Fibroblast of lung (primary cell): ENCODE measurements around the gene ZNF385A. TPM values are rescaled to one million over a fixed set of nuclear protein-coding genes. Genes with fewer than 3 reads are reported as not detected.

Experiments used
- DNase-seq, 2 donors: peaks; one replicate each; pipeline versions ENCODE4 v3.0.0 to v3.0.0-alpha.2; 2010; ENCODE audit warnings: low read depth in 2 of 2
- H2AFZ ChIP-seq: 2 replicates; pipeline ENCODE4 v1.5.1; 2012; ENCODE audit warnings: low read length, control low read depth, inconsistent platforms
- H3K27ac ChIP-seq: 2 replicates; pipeline ENCODE4 v1.5.1; 2011; ENCODE audit warnings: low read length, control low read depth; ENCODE audit not compliant: insufficient read depth
- H3K27me3 ChIP-seq: 2 replicates; pipeline ENCODE4 v1.5.1; 2011; ENCODE audit warnings: mild to moderate bottlenecking, low read length; ENCODE audit not compliant: control insufficient read depth, insufficient read depth
- H3K36me3 ChIP-seq: 2 replicates; pipeline ENCODE4 v1.5.1; 2011; ENCODE audit warnings: low read length; ENCODE audit not compliant: control insufficient read depth, insufficient read depth
- H3K4me1 ChIP-seq: 2 replicates; pipeline ENCODE4 v1.5.1; 2011; ENCODE audit warnings: low read length; ENCODE audit not compliant: control insufficient read depth, insufficient read depth; ENCODE audit errors: extremely low read depth
- H3K4me2 ChIP-seq: 2 replicates; pipeline ENCODE4 v1.5.1; 2011; ENCODE audit warnings: low read length, control low read depth; ENCODE audit not compliant: insufficient read depth; ENCODE audit errors: extremely low read depth
- H3K4me3 ChIP-seq, 4 experiments: fragments of 200-600 bp in 1 of 4; sonication (generic) in 1 of 4; replicated peaks in 1 of 4; 2 replicates each; pipeline ENCODE4 v1.5.1; 2011 to 2016; ENCODE audit warnings: low read length in 4 of 4, low read depth in 3 of 4, mild to moderate bottlenecking in 3 of 4, control low read depth in 2 of 4, inconsistent platforms in 1 of 4, mixed read lengths in 1 of 4; ENCODE audit not compliant: insufficient read depth in 1 of 4; ENCODE audit errors: control extremely low read depth in 1 of 4
- H3K79me2 ChIP-seq: 2 replicates; pipeline ENCODE4 v1.5.1; 2012; ENCODE audit warnings: mild to moderate bottlenecking, low read length, inconsistent platforms; ENCODE audit not compliant: control insufficient read depth, insufficient read depth
- H3K9ac ChIP-seq: 2 replicates; pipeline ENCODE4 v1.5.1; 2011; ENCODE audit warnings: mild to moderate bottlenecking, low read length, control low read depth; ENCODE audit not compliant: insufficient read depth
- H3K9me3 ChIP-seq: 2 replicates; pipeline ENCODE4 v1.5.1; 2012; ENCODE audit warnings: low read depth, low read length; ENCODE audit not compliant: control insufficient read depth, insufficient read depth
- H4K20me1 ChIP-seq: 2 replicates; pipeline ENCODE4 v1.5.1; 2011; ENCODE audit warnings: low read length; ENCODE audit not compliant: control insufficient read depth, insufficient read depth; ENCODE audit errors: extremely low read depth
- EZH2 ChIP-seq: IDR thresholded peaks from 2 replicates; pipeline ENCODE4 v1.5.1; 2012; ENCODE audit warnings: low read length, control low read depth, mild to moderate bottlenecking; ENCODE audit errors: missing control alignments
- polyA plus RNA-seq, 2 donors: library from polyadenylated mRNA; depleted of rRNA in 1 of 2; stranded (reverse) in 1 of 2; unstranded in 1 of 2; fragments of >200 nt; gene quantifications; 2 replicates each; pipeline ENCODE4 v1.2.1, GENCODE V29; 2011 to 2012; ENCODE audit warnings: missing spikeins in 1 of 2
- total RNA-seq: library from RNA; depleted of rRNA; stranded (reverse); fragments of >200 nt; gene quantifications from 2 replicates; pipeline ENCODE4 v1.2.1, GENCODE V29; 2014
- TF ChIP-seq, protein P1 (sequence below), 2 donors: IDR thresholded peaks in 1 of 2; conservative IDR thresholded peaks in 1 of 2; 1 replicate in 1 of 2; 2 replicates in 1 of 2; pipeline ENCODE4 v1.5.1; 2011 to 2012; ENCODE audit warnings: low read length in 2 of 2, control low read depth in 1 of 2, inconsistent platforms in 1 of 2, low read depth in 1 of 2, mild to moderate bottlenecking in 1 of 2

The ZNF385A gene
- total and polyA plus RNA-seq, 2 donors (not counting 1 experiment from before 2014, with no cell fraction given), result 0.69 to 3.3 TPM

DNA sequence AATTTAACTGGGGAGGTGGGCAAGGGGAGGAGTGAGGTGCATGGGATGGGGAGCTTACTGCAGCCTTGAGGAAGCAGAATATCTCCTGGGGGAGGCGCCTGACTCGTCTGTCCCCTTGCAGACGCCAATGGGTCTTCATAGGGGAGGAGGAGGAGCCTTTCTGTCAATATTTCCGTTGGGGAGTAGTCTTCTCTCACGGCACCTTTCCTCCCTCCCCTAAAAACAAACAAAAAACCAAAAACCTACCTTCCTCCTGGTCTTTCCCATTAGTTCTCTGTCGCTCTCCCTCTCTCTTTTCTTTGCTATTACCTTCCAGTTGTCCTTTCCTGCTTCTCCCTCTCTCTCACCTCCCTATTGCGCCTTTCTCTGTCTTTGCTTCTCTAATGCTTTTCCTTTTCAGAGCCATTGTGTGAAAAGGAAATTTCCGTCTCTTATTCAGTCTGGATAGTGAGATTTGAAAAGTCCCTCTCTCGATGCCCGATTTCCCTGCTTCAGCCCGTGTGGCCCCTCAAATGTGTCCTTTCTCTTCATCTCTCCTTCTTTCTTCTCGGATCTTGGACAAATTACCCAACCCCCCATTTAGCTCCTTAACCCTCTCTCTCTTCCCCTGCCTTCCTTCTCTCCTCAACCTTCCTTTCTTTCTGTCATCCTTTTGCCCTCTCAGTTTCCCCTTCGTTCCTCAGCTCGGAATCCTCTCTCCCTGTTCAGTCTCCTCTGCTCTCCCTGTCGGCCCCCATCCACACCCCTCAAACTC lies 26.2 kb downstream of the ZNF385A start:
- Histone ChIP-seq H3K79me2 (no peaks in the 10 kb centered on the region), H3K4me3 (peak overlapping the region; percentile 54 to 68 (median 66)), H3K4me2 (peak overlapping the region; percentile 99), H4K20me1 (no peaks in the 10 kb centered on the region), H3K9me3 (no peaks in the 10 kb centered on the region), H3K9ac (peak overlapping the region; percentile 82), H3K4me1 (peaks cover 19% of the 10 kb centered on the region), H3K27me3 (no peaks in the 10 kb centered on the region), H3K27ac (peak overlapping the region; percentile 91), H2AFZ (peak overlapping the region; percentile 82), H3K36me3 (no peaks in the 10 kb centered on the region)
- peak in 1 of 2 donors; percentile 49 for DNase-seq
- TF ChIP-seq EZH2, result no peak
- TF ChIP-seq, protein P1, sequence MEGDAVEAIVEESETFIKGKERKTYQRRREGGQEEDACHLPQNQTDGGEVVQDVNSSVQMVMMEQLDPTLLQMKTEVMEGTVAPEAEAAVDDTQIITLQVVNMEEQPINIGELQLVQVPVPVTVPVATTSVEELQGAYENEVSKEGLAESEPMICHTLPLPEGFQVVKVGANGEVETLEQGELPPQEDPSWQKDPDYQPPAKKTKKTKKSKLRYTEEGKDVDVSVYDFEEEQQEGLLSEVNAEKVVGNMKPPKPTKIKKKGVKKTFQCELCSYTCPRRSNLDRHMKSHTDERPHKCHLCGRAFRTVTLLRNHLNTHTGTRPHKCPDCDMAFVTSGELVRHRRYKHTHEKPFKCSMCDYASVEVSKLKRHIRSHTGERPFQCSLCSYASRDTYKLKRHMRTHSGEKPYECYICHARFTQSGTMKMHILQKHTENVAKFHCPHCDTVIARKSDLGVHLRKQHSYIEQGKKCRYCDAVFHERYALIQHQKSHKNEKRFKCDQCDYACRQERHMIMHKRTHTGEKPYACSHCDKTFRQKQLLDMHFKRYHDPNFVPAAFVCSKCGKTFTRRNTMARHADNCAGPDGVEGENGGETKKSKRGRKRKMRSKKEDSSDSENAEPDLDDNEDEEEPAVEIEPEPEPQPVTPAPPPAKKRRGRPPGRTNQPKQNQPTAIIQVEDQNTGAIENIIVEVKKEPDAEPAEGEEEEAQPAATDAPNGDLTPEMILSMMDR (conservative IDR thresholded peaks at IDR 0.05 in 1 of 2, IDR thresholded peaks at IDR 0.05 in 1 of 2; ENCODE audit: low read depth in 1 of 2, low read length in 2 of 2), result no peak

DNA sequence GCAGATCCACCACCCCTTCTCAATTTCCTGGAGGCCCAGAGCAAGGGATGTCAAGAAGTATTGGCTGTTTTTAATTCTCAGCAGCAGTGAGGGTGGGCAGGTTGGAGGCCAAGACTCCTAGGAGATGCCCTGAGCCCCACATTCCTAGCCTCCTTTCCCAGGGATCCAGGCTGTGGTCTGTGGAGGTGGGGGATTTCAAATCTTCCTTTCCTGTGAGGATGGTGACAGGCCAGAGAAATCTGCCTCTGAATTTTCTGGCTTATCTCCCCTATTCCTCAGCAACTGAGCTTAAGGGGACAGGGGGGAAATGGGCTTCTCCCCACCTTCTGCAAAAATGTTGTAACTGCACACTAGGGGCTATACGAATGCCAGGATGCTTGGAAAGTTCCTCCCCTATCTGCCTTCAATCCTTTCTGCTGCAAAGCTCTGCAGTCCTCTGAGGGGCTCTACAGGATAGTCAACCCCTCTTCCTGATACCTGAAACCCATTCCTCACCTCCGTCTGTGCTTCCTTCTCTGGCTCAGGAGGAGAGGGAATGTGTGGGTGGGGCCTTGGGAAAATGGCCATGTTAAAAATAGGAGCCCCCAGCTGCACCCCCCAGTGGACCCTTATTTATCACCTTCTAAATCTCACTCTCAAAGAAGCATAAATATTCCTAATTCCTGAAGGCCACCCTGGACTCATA lies 26.9 kb downstream of the ZNF385A start:
- no peak overlapping the region for H3K9ac ChIP-seq
- peak overlapping the region in 1 of 4 experiments; percentile 54 for H3K4me3 ChIP-seq
- DNase-seq, result no peak
- no peaks in the 10 kb centered on the region for H3K79me2 ChIP-seq
- H4K20me1 ChIP-seq, result no peaks in the 10 kb centered on the region
- no peak overlapping the region for H3K27ac ChIP-seq
- no peaks in the 10 kb centered on the region for H3K9me3 ChIP-seq
- H3K27me3 ChIP-seq, result no peaks in the 10 kb centered on the region
- H3K4me2 ChIP-seq, result peak overlapping the region; percentile 99
- TF ChIP-seq, protein P1 (conservative IDR thresholded peaks at IDR 0.05 in 1 of 2, IDR thresholded peaks at IDR 0.05 in 1 of 2; ENCODE audit: low read depth in 1 of 2, low read length in 2 of 2), result no peak
- TF ChIP-seq EZH2, result no peak
- H2AFZ ChIP-seq, result no peak overlapping the region
- no peaks in the 10 kb centered on the region for H3K36me3 ChIP-seq
- H3K4me1 ChIP-seq, result peaks cover 23% of the 10 kb centered on the region

DNA sequence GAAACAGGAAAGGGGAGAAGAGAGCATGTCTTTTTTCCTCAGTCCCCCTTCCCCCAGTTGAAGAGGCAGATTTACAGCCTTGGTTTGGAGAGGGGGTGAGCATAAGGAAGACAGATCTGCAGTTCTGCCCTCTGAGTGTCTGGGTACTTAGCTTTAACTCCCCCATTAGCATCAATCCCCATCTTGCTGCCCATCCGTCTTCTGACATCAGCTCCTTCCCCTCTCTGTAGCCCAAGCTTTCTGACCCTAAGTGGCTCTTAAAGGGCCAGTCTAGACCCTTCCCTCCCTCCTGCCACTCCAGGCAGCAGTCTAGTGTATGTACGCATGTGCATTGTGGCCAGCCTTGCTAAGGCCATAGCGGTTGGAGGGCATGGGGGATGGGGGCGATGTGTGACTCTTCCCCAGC lies 27.6 kb downstream of the ZNF385A start:
- Histone ChIP-seq H4K20me1 (no peaks in the 10 kb centered on the region), H3K4me3 (no peak overlapping the region), H3K9ac (no peak overlapping the region), H3K27me3 (no peaks in the 10 kb centered on the region), H3K27ac (no peak overlapping the region), H3K9me3 (no peaks in the 10 kb centered on the region), H3K4me2 (no peak overlapping the region), H3K4me1 (peaks cover 28% of the 10 kb centered on the region), H3K79me2 (no peaks in the 10 kb centered on the region), H2AFZ (no peak overlapping the region), H3K36me3 (no peaks in the 10 kb centered on the region)
- TF ChIP-seq EZH2, result no peak
- TF ChIP-seq, protein P1 (conservative IDR thresholded peaks at IDR 0.05 in 1 of 2, IDR thresholded peaks at IDR 0.05 in 1 of 2; ENCODE audit: low read depth in 1 of 2, low read length in 2 of 2), result no peak
- DNase-seq, result no peak
